Measurements from ENCODE around the gene C12orf56. TPM values are rescaled to one million over a fixed set of nuclear protein-coding genes. Genes with fewer than 3 reads are reported as not detected.

The C12orf56 gene
- total and polyA plus RNA-seq, 2 donors (not counting 3 experiments of a cell fraction or from before 2014, with no cell fraction given), result 0.06 TPM; not detected in 1

DNA sequence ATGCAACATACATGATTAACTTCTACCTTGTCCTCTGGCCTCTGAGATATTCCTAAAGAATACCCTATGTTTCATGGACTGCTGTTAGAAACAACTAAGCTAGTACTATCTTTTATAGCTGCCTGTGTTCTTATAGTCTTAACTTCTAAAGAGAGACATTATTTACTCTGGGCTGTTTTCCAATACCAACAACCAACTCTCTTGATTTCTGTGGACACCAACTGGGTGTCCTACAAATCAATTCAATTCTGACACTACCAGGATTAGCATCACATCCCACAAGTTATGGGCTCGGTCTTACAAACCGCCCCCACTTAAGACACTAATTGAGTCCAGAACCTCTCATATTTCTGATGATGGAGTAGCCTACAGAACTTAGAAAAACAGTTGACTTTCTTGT lies 21.9 kb upstream of the C12orf56 start:
- H3K27ac ChIP-seq (ENCODE audit: insufficient read depth, low read depth, low read length), result no peak overlapping the region
- CTCF ChIA-PET, result no interaction called here
- H2AFZ ChIP-seq (ENCODE audit: low read depth, low read length), result no peak overlapping the region
- no TSS peak for BruUV-seq (replicated peaks)
- no peaks in the 10 kb centered on the region for H3K9me3 ChIP-seq (replicated peaks; ENCODE audit: control insufficient read depth, insufficient read depth, low read length)
- no peaks in the 10 kb centered on the region for H3K9me1 ChIP-seq (replicated peaks; ENCODE audit: control insufficient read depth, extremely low read depth, insufficient read depth, low read length)
- peaks cover 18 to 28% of the 10 kb centered on the region in 2 experiments for H3K36me3 ChIP-seq (ENCODE audit: control insufficient read depth in 2 of 2, extremely low read depth in 1 of 2, insufficient read depth in 2 of 2, low read length in 2 of 2)
- H4K20me1 ChIP-seq (replicated peaks; ENCODE audit: control insufficient read depth, extremely low read depth, insufficient read depth, low read length), result no peaks in the 10 kb centered on the region
- TF ChIP-seq POLR2AphosphoS5 (IDR thresholded peaks at IDR 0.05; ENCODE audit: insufficient read depth, low read depth, low read length) (no peak), POLR2A (IDR thresholded peaks at IDR 0.05; ENCODE audit: low read depth, low read length) (no peak), GATA2 (IDR thresholded peaks at IDR 0.05; ENCODE audit: insufficient read depth, insufficient read length, low read depth, low read length) (no peak), EZH2 (IDR thresholded peaks at IDR 0.05; ENCODE audit: borderline replicate concordance, low read depth, low read length, severe bottlenecking) (no peak), FOS (IDR thresholded peaks at IDR 0.05; ENCODE audit: borderline replicate concordance, insufficient read depth, low read length) (no peak), MYC (IDR thresholded peaks at IDR 0.05; ENCODE audit: low read depth, low read length) (no peak), JUN (IDR thresholded peaks at IDR 0.05; ENCODE audit: borderline replicate concordance, insufficient read depth, insufficient read length, low read depth) (no peak)
- FAIRE-seq, result no peak
- no peak overlapping the region for H3K4me3 ChIP-seq (replicated peaks in 1 of 3; ENCODE audit: insufficient read depth in 1 of 3, low read depth in 1 of 3, low read length in 3 of 3)
- dilution Hi-C loops (cut with MboI; ENCODE audit: extremely low pct_ligation_motif_present, low sequenced_read_pairs) (no loop called here), intact Hi-C loops (cut with micrococcal nuclease) (no loop called here)
- no peaks in the 10 kb centered on the region for H3K4me1 ChIP-seq (ENCODE audit: control insufficient read depth, extremely low read depth, insufficient read depth, low read length)
- no peak for DNase-seq (ENCODE audit: low read depth, low spot score)
- no peaks in the 10 kb centered on the region for H3K27me3 ChIP-seq (ENCODE audit: control insufficient read depth in 2 of 2, insufficient read depth in 2 of 2, low read length in 2 of 2)
- H3K4me2 ChIP-seq (ENCODE audit: insufficient read depth, low read length), result no peak overlapping the region
- H3K9ac ChIP-seq (replicated peaks; ENCODE audit: extremely low read depth, insufficient read depth, low read length), result no peak overlapping the region
- POLR2A ChIA-PET, result no interaction called here
- H3K79me2 ChIP-seq (ENCODE audit: control insufficient read depth, insufficient read depth, low read length), result peaks cover 32% of the 10 kb centered on the region

DNA sequence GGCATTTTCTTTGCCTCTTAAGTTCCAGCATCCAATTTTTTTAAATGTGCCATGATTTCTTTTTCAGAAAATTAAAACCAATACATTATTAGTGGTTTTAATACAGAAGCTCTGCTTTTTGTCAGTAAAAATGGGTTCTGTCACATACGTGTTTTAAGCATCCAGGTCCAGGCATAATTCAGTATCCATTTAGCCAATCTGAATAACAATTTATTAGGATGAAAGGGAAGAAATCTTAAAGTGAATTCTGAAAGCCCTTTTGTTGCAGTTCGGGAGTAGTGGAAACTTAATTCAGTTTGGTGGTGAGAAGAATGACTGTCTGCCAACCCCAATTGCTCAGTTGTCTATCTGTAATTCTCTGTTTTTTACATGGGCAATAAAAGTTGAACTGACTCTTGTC lies 20.9 kb upstream of the C12orf56 start:
- H3K9me1 ChIP-seq (replicated peaks; ENCODE audit: control insufficient read depth, extremely low read depth, insufficient read depth, low read length), result no peaks in the 10 kb centered on the region
- TF ChIP-seq POLR2AphosphoS5 (IDR thresholded peaks at IDR 0.05; ENCODE audit: insufficient read depth, low read depth, low read length), result no peak
- TF ChIP-seq GATA2 (IDR thresholded peaks at IDR 0.05; ENCODE audit: insufficient read depth, insufficient read length, low read depth, low read length), result no peak
- TF ChIP-seq JUN (IDR thresholded peaks at IDR 0.05; ENCODE audit: borderline replicate concordance, insufficient read depth, insufficient read length, low read depth), result no peak
- TF ChIP-seq MYC (IDR thresholded peaks at IDR 0.05; ENCODE audit: low read depth, low read length), result no peak
- DNase-seq (ENCODE audit: low read depth, low spot score) (no peak), FAIRE-seq (no peak)
- H3K27ac ChIP-seq (ENCODE audit: insufficient read depth, low read depth, low read length), result no peak overlapping the region
- intact Hi-C loops (cut with micrococcal nuclease) (no loop called here), dilution Hi-C loops (cut with MboI; ENCODE audit: extremely low pct_ligation_motif_present, low sequenced_read_pairs) (no loop called here)
- H3K79me2 ChIP-seq (ENCODE audit: control insufficient read depth, insufficient read depth, low read length), result peaks cover 42% of the 10 kb centered on the region
- H3K4me3 ChIP-seq (replicated peaks in 1 of 3; ENCODE audit: insufficient read depth in 1 of 3, low read depth in 1 of 3, low read length in 3 of 3), result no peak overlapping the region
- no peak overlapping the region for H3K4me2 ChIP-seq (ENCODE audit: insufficient read depth, low read length)
- ChIA-PET POLR2A (no interaction called here), CTCF (interaction anchor here (0.6 to 1.2 kb wide), 2 partner anchors 14 to 578 kb away, joined by 3 to 5 read pairs; no protein-coding TSS in a partner anchor)
- H3K36me3 ChIP-seq (ENCODE audit: control insufficient read depth in 2 of 2, extremely low read depth in 1 of 2, insufficient read depth in 2 of 2, low read length in 2 of 2), result peaks cover 13 to 22% of the 10 kb centered on the region in 2 experiments
- no peaks in the 10 kb centered on the region for H3K4me1 ChIP-seq (ENCODE audit: control insufficient read depth, extremely low read depth, insufficient read depth, low read length)
- H4K20me1 ChIP-seq (replicated peaks; ENCODE audit: control insufficient read depth, extremely low read depth, insufficient read depth, low read length), result no peaks in the 10 kb centered on the region
- H3K9me3 ChIP-seq (replicated peaks; ENCODE audit: control insufficient read depth, insufficient read depth, low read length), result no peaks in the 10 kb centered on the region
- H3K9ac ChIP-seq (replicated peaks; ENCODE audit: extremely low read depth, insufficient read depth, low read length), result no peak overlapping the region
- no peaks in the 10 kb centered on the region for H3K27me3 ChIP-seq (ENCODE audit: control insufficient read depth in 2 of 2, insufficient read depth in 2 of 2, low read length in 2 of 2)
- no peak overlapping the region for H2AFZ ChIP-seq (ENCODE audit: low read depth, low read length)
- BruUV-seq (replicated peaks), result no TSS peak
